ENCODE measurements around the gene CDC42BPB.
"Not testable (repeated sequence)": the region's sequence is repeated elsewhere in the genome, so short reads cannot be mapped to it uniquely, and the experiment has no call there.

Gene CDC42BPB

GRCh38 chr14:102929241-102930137, 127.9 kb downstream of the CDC42BPB start:
- Histone ChIP-seq H3K4me1 (ENCODE audit: control insufficient read depth, insufficient read depth, low read length) (peaks cover 6% of the 10 kb centered on the region), H3K27me3 (ENCODE audit: control insufficient read depth, insufficient read depth, low read length) (peaks cover 16% of the 10 kb centered on the region; the same call in 1 of the 2 replicates), H3K9me3 (ENCODE audit: control insufficient read depth, insufficient read depth, low read length) (no peaks in the 10 kb centered on the region), H3K36me3 (ENCODE audit: control insufficient read depth, insufficient read depth, low read length) (peaks cover 2% of the 10 kb centered on the region; the same call in 1 of the 2 replicates), H3K4me3 (ENCODE audit: low read length) (peak overlapping the region; percentile 61), H3K27ac (ENCODE audit: low read length) (no peak overlapping the region)
- DNase-seq (ENCODE audit: low read depth, low spot score): no peak
- no CpG with 5 or more reads among the region's 94 CpGs for WGBS (ENCODE audit: insufficient coverage, insufficient read length)

DNA sequence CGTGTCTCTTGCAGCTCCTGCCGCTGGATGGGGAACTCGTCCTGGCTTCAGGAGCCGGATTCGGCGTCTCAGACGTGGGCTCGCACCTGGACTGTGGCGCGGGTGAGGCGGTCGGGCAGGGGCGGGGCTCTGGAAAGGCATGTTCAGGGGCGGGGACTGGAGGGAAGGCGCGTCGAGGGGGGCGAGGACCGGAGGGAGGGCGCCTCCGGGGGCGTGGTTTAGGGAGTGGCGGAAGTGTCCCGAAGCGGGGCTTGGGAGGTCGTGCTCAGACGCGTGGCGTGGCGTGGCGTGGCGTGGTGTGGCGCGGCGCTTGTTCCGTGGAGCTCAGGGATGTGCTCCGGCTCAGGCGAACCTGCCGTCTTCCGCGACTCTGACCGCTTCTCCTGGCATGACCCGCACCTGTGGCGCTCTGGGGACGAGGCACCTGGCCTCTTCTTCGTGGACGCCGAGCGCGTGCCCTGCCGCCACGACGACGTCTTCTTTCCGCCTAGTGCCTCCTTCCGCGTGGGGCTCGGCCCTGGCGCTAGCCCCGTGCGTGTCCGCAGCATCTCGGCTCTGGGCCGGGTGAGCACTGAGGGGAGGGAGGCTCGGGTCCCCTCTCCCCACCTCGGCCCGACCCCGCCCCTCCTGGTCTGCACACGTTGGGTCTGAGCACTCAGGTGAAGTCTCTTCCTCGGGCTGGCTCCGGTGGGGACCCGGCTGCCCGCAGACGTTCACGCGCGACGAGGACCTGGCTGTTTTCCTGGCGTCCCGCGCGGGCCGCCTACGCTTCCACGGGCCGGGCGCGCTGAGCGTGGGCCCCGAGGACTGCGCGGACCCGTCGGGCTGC, 128.7 kb downstream of the CDC42BPB start:
- WGBS (ENCODE audit: insufficient coverage, insufficient read length): no CpG with 5 or more reads among the region's 94 CpGs
- Histone ChIP-seq H3K27ac (ENCODE audit: low read length) (no peak overlapping the region), H3K27me3 (ENCODE audit: control insufficient read depth, insufficient read depth, low read length) (peaks cover 25% of the 10 kb centered on the region; the same call in 1 of the 2 replicates), H3K4me1 (ENCODE audit: control insufficient read depth, insufficient read depth, low read length) (peaks cover 6% of the 10 kb centered on the region), H3K36me3 (ENCODE audit: control insufficient read depth, insufficient read depth, low read length) (peaks cover 2% of the 10 kb centered on the region; the same call in 1 of the 2 replicates), H3K4me3 (ENCODE audit: low read length) (peak overlapping the region; percentile 61; the same call in 1 of the 2 replicates), H3K9me3 (ENCODE audit: control insufficient read depth, insufficient read depth, low read length) (no peaks in the 10 kb centered on the region)
- no peak for DNase-seq (ENCODE audit: low read depth, low spot score)

GRCh38 chr14:102927878-102928411, 129.4 kb downstream of the CDC42BPB start:
- Histone ChIP-seq H3K27ac (ENCODE audit: low read length) (no peak overlapping the region), H3K36me3 (ENCODE audit: control insufficient read depth, insufficient read depth, low read length) (peaks cover 2% of the 10 kb centered on the region; the same call in 1 of the 2 replicates), H3K9me3 (ENCODE audit: control insufficient read depth, insufficient read depth, low read length) (no peaks in the 10 kb centered on the region), H3K4me3 (ENCODE audit: low read length) (peak overlapping the region; percentile 61; the same call in 1 of the 2 replicates), H3K4me1 (ENCODE audit: control insufficient read depth, insufficient read depth, low read length) (peaks cover 6% of the 10 kb centered on the region), H3K27me3 (ENCODE audit: control insufficient read depth, insufficient read depth, low read length) (peaks cover 32% of the 10 kb centered on the region)
- WGBS (ENCODE audit: insufficient coverage, insufficient read length): no CpG with 5 or more reads among the region's 35 CpGs
- no peak for DNase-seq (ENCODE audit: low read depth, low spot score)

GRCh38 chr14:102927346-102927877, 129.9 kb downstream of the CDC42BPB start:
- Histone ChIP-seq H3K9me3 (ENCODE audit: control insufficient read depth, insufficient read depth, low read length) (no peaks in the 10 kb centered on the region), H3K36me3 (ENCODE audit: control insufficient read depth, insufficient read depth, low read length) (peaks cover under 1% of the 10 kb centered on the region; the same call in 1 of the 2 replicates), H3K27ac (ENCODE audit: low read length) (no peak overlapping the region), H3K27me3 (ENCODE audit: control insufficient read depth, insufficient read depth, low read length) (peaks cover 32% of the 10 kb centered on the region), H3K4me3 (ENCODE audit: low read length) (peak overlapping the region; percentile 61; the same call in 1 of the 2 replicates), H3K4me1 (ENCODE audit: control insufficient read depth, insufficient read depth, low read length) (peaks cover 6% of the 10 kb centered on the region)
- no peak for DNase-seq (ENCODE audit: low read depth, low spot score)
- WGBS (ENCODE audit: insufficient coverage, insufficient read length): no CpG with 5 or more reads among the region's 19 CpGs

DNA sequence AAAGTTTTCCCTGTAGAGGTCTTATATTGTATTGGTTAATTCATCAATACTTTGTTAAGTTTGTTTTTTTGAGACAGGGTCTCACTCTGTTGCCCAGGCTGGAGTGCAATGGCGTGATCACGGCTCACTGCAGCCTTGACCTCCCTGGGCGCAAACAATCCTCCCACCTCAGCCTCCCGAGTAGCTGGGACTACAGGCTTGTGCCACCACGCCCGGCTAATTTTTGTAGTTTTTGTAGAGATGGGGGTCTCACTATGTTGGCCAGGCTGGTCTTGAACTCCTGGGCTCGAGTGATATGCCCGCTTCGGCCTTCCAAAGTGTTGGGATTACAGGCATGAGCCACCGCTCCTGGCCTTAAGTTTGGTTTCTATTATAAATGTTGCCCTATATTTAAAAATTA, 130.5 kb downstream of the CDC42BPB start:
- not testable (repeated sequence) for H3K27ac ChIP-seq (ENCODE audit: low read length); H3K4me1 ChIP-seq (ENCODE audit: control insufficient read depth, insufficient read depth, low read length); H3K9me3 ChIP-seq (ENCODE audit: control insufficient read depth, insufficient read depth, low read length); H3K4me3 ChIP-seq (ENCODE audit: low read length); H3K36me3 ChIP-seq (ENCODE audit: control insufficient read depth, insufficient read depth, low read length); DNase-seq (ENCODE audit: low read depth, low spot score)
- peaks cover 37% of the 10 kb centered on the region for H3K27me3 ChIP-seq (ENCODE audit: control insufficient read depth, insufficient read depth, low read length)
- no CpG with 5 or more reads among the region's 10 CpGs for WGBS (ENCODE audit: insufficient coverage, insufficient read length)

DNA sequence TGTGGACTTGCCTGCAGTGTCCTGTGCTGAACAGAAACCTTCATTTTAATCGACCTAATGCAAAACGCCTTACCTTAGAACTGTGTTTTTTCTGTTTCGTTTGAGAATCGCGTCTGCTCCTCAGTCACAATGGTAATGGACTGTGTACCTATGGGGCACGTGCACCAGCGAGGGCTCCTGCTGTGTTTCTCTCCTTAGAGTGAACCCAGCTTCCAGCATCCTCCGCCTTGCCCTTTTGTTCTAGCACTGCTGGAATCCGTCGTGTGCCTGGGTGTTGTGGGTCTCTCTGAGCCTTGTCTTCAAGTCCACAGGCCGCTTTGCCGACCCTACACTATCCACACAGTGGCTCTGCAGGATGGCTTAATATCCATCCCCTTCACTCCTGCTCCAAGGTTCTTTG, 131.2 kb downstream of the CDC42BPB start:
- no CpG with 5 or more reads among the region's 12 CpGs for WGBS (ENCODE audit: insufficient coverage, insufficient read length)
- Histone ChIP-seq H3K4me3 (ENCODE audit: low read length) (no peak overlapping the region), H3K27me3 (ENCODE audit: control insufficient read depth, insufficient read depth, low read length) (peaks cover 37% of the 10 kb centered on the region)

DNA sequence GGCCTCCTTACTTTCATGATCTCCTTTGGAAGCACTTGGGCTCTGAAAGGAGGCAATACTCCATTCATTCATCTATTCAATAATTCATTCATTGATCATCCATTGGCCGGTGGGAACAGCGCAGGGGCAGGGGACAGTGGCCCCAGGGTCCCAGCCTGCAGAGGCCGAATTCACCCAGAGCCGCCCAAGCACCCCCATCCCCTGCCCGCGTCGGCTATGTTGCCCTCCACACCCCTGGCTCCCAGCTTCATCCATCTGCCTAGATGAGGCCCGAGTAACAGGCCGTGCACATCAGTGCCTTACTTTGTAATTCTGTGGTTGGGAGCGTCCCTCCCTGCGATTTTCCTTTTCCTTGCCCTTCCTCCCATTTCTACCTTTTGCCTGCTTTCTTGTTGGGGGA, 131.7 kb downstream of the CDC42BPB start:
- Histone ChIP-seq H3K4me1 (ENCODE audit: control insufficient read depth, insufficient read depth, low read length) (peaks cover 4% of the 10 kb centered on the region), H3K27ac (ENCODE audit: low read length) (no peak overlapping the region), H3K9me3 (ENCODE audit: control insufficient read depth, insufficient read depth, low read length) (no peaks in the 10 kb centered on the region), H3K4me3 (ENCODE audit: low read length) (no peak overlapping the region), H3K27me3 (ENCODE audit: control insufficient read depth, insufficient read depth, low read length) (peaks cover 37% of the 10 kb centered on the region), H3K36me3 (ENCODE audit: control insufficient read depth, insufficient read depth, low read length) (no peaks in the 10 kb centered on the region)
- DNase-seq (ENCODE audit: low read depth, low spot score): no peak
- no CpG with 5 or more reads among the region's 11 CpGs for WGBS (ENCODE audit: insufficient coverage, insufficient read length)

More for the DNA sequence above, 131.2 kb downstream of the CDC42BPB start:
- no peaks in the 10 kb centered on the region for H3K36me3 ChIP-seq (ENCODE audit: control insufficient read depth, insufficient read depth, low read length)
- peaks cover 6% of the 10 kb centered on the region for H3K4me1 ChIP-seq (ENCODE audit: control insufficient read depth, insufficient read depth, low read length)
- no peaks in the 10 kb centered on the region for H3K9me3 ChIP-seq (ENCODE audit: control insufficient read depth, insufficient read depth, low read length)
- DNase-seq (ENCODE audit: low read depth, low spot score): no peak
- H3K27ac ChIP-seq (ENCODE audit: low read length): no peak overlapping the region

DNA sequence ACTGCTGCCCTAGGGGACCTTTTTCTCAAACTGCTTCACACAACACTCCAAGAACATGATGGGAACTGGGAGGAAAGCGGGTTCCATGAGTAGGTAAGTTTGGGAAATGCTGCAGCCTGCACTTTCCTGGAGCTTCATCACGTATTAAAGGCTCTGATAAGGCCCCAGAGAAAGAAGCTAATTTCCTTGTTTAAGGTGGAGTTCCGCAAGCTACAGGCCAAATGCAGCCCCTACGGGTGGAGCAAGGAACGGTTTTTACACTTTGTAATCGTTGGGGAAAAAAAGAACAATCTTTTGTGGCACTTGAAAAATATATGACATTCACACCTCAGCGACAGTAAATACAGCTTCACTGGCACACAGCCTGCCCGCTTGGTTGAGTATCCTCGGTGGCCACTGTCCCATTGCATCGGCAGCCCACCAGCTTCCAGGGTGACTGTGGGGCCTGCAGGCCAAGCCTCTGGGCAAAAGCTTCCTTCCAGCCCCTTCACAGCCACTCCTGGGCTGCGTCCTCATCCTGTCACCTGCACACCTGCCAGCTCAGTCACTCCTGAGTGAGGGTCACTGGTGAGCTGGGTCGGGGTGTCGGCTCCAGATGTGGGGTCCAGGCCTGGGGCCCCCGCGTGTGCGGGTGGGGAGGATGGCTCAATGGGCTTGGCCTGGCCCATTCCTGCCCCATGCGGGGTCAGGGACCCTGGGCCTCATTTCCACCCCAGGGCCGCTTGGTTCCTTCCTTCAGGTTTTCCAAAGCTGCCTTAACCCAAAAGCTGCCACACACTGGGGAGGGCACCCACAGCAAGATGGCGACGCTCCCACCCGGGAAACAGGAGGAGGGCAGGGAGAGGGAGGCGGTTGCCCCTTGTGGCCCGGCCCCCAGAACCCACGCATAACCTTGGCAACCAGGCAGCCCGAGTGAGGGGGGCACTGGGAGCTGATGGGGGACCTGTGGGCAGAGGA, 132.4 kb downstream of the CDC42BPB start:
- Histone ChIP-seq H3K36me3 (ENCODE audit: control insufficient read depth, insufficient read depth, low read length) (no peaks in the 10 kb centered on the region), H3K27me3 (ENCODE audit: control insufficient read depth, insufficient read depth, low read length) (peaks cover 37% of the 10 kb centered on the region), H3K4me1 (ENCODE audit: control insufficient read depth, insufficient read depth, low read length) (peaks cover 4% of the 10 kb centered on the region), H3K4me3 (ENCODE audit: low read length) (no peak overlapping the region), H3K9me3 (ENCODE audit: control insufficient read depth, insufficient read depth, low read length) (no peaks in the 10 kb centered on the region), H3K27ac (ENCODE audit: low read length) (no peak overlapping the region)
- WGBS (ENCODE audit: insufficient coverage, insufficient read length): no CpG with 5 or more reads among the region's 25 CpGs
- DNase-seq (ENCODE audit: low read depth, low spot score): no peak

DNA sequence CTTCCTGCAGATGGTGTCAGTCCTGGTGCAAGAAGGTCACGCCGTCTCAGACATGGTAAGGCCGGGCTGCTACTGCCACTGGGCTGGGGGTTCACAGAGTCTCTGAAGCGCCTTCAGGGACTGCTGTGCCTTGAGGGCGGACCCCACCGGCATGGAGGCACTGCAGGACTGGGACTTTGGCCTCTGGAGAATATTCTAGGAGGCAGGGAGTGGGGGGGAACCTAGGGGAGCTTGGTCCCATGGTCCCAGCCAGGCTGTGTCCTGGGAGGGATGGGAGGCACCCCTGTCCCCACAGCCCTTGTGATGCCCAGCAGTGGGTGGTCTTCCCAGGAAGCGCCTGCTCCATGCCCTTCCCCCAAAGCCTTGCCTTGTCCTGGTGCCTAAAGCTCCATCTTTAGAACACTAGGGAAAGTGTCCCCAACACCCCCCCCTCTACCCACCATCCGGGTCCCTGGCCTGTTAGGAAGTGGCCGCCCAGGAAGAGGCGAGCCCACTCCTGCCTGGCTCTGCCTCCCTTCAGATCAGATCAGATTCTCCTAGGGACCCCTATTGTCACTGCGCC, 133.3 kb downstream of the CDC42BPB start:
- no CpG with 5 or more reads among the region's 11 CpGs for WGBS (ENCODE audit: insufficient coverage, insufficient read length)
- Histone ChIP-seq H3K36me3 (ENCODE audit: control insufficient read depth, insufficient read depth, low read length) (no peaks in the 10 kb centered on the region), H3K27ac (ENCODE audit: low read length) (no peak overlapping the region), H3K4me1 (ENCODE audit: control insufficient read depth, insufficient read depth, low read length) (peaks cover 2% of the 10 kb centered on the region), H3K9me3 (ENCODE audit: control insufficient read depth, insufficient read depth, low read length) (no peaks in the 10 kb centered on the region), H3K27me3 (ENCODE audit: control insufficient read depth, insufficient read depth, low read length) (peaks cover 28% of the 10 kb centered on the region), H3K4me3 (ENCODE audit: low read length) (no peak overlapping the region)
- no peak for DNase-seq (ENCODE audit: low read depth, low spot score)
